Measurements from ENCODE around the gene IFIT1B. TPM values are rescaled to one million over a fixed set of nuclear protein-coding genes. Genes with fewer than 3 reads are reported as not detected.

IFIT1B gene
- total RNA-seq, 1 donor from 2014 or later, result not detected

- H3K4me1 Mint-ChIP-seq (ENCODE audit: low read depth, unreplicated experiment), result no peaks in the 10 kb centered on the region
- no peaks in the 10 kb centered on the region for H3K36me3 Mint-ChIP-seq (ENCODE audit: unreplicated experiment)
- H3K4me3 Mint-ChIP-seq (ENCODE audit: unreplicated experiment), result no peak overlapping the region
- no peak overlapping the region for H3K27ac Mint-ChIP-seq (ENCODE audit: unreplicated experiment)
- TF ChIP-seq CTCF (IDR thresholded peaks at IDR 0.05; ENCODE audit: partially characterized antibody, unreplicated experiment), result no peak
- H3K9me3 Mint-ChIP-seq (ENCODE audit: unreplicated experiment), result no peaks in the 10 kb centered on the region
- no peak for DNase-seq
- H3K27me3 Mint-ChIP-seq (ENCODE audit: unreplicated experiment), result no peaks in the 10 kb centered on the region
Measured at GRCh38 chr10:89374713-89375141, 3.1 kb upstream of the IFIT1B start.

- Mint-ChIP-seq H3K27ac (ENCODE audit: unreplicated experiment) (no peak overlapping the region), H3K9me3 (ENCODE audit: unreplicated experiment) (no peaks in the 10 kb centered on the region), H3K36me3 (ENCODE audit: unreplicated experiment) (no peaks in the 10 kb centered on the region), H3K4me1 (ENCODE audit: low read depth, unreplicated experiment) (no peaks in the 10 kb centered on the region), H3K4me3 (ENCODE audit: unreplicated experiment) (no peak overlapping the region), H3K27me3 (ENCODE audit: unreplicated experiment) (no peaks in the 10 kb centered on the region)
- no peak for TF ChIP-seq CTCF (IDR thresholded peaks at IDR 0.05; ENCODE audit: partially characterized antibody, unreplicated experiment)
- no peak for DNase-seq
Measured at GRCh38 chr10:89379103-89379502, 1.2 kb downstream of the IFIT1B start.

- H3K4me3 Mint-ChIP-seq (ENCODE audit: unreplicated experiment), result no peak overlapping the region
- H3K9me3 Mint-ChIP-seq (ENCODE audit: unreplicated experiment), result no peaks in the 10 kb centered on the region
- no peaks in the 10 kb centered on the region for H3K27me3 Mint-ChIP-seq (ENCODE audit: unreplicated experiment)
- no peaks in the 10 kb centered on the region for H3K36me3 Mint-ChIP-seq (ENCODE audit: unreplicated experiment)
- no peak for TF ChIP-seq CTCF (IDR thresholded peaks at IDR 0.05; ENCODE audit: partially characterized antibody, unreplicated experiment)
- no peak overlapping the region for H3K27ac Mint-ChIP-seq (ENCODE audit: unreplicated experiment)
- H3K4me1 Mint-ChIP-seq (ENCODE audit: low read depth, unreplicated experiment), result no peaks in the 10 kb centered on the region
- no peak for DNase-seq
Measured at GRCh38 chr10:89382757-89383156, 4.9 kb downstream of the IFIT1B start.

- no peaks in the 10 kb centered on the region for H3K36me3 Mint-ChIP-seq (ENCODE audit: unreplicated experiment)
- no peak overlapping the region for H3K4me3 Mint-ChIP-seq (ENCODE audit: unreplicated experiment)
- H3K9me3 Mint-ChIP-seq (ENCODE audit: unreplicated experiment), result no peaks in the 10 kb centered on the region
- no peaks in the 10 kb centered on the region for H3K27me3 Mint-ChIP-seq (ENCODE audit: unreplicated experiment)
- no peaks in the 10 kb centered on the region for H3K4me1 Mint-ChIP-seq (ENCODE audit: low read depth, unreplicated experiment)
- no peak for DNase-seq
- H3K27ac Mint-ChIP-seq (ENCODE audit: unreplicated experiment), result no peak overlapping the region
- no peak for TF ChIP-seq CTCF (IDR thresholded peaks at IDR 0.05; ENCODE audit: partially characterized antibody, unreplicated experiment)
Measured at GRCh38 chr10:89384474-89385340, 6.9 kb downstream of the IFIT1B start.

- Mint-ChIP-seq H3K4me1 (ENCODE audit: low read depth, unreplicated experiment) (no peaks in the 10 kb centered on the region), H3K9me3 (ENCODE audit: unreplicated experiment) (no peaks in the 10 kb centered on the region), H3K27me3 (ENCODE audit: unreplicated experiment) (no peaks in the 10 kb centered on the region), H3K27ac (ENCODE audit: unreplicated experiment) (no peak overlapping the region), H3K36me3 (ENCODE audit: unreplicated experiment) (no peaks in the 10 kb centered on the region), H3K4me3 (ENCODE audit: unreplicated experiment) (no peak overlapping the region)
- no peak for DNase-seq
- TF ChIP-seq CTCF (IDR thresholded peaks at IDR 0.05; ENCODE audit: partially characterized antibody, unreplicated experiment), result no peak
Measured at GRCh38 chr10:89388806-89389205, 10.9 kb downstream of the IFIT1B start.
